ENCODE measurements around the gene FBXL20. TPM values are rescaled to one million over a fixed set of nuclear protein-coding genes. Genes with fewer than 3 reads are reported as not detected.
"Not testable (repeated sequence)": the region's sequence is repeated elsewhere in the genome, so short reads cannot be mapped to it uniquely, and the experiment has no call there.

Gene FBXL20
- total and polyA plus RNA-seq, 2 of the 8 experiments (the other 6 are each of a cell fraction or from before 2014, with no cell fraction given), result 5.5 to 11.0 TPM

DNA sequence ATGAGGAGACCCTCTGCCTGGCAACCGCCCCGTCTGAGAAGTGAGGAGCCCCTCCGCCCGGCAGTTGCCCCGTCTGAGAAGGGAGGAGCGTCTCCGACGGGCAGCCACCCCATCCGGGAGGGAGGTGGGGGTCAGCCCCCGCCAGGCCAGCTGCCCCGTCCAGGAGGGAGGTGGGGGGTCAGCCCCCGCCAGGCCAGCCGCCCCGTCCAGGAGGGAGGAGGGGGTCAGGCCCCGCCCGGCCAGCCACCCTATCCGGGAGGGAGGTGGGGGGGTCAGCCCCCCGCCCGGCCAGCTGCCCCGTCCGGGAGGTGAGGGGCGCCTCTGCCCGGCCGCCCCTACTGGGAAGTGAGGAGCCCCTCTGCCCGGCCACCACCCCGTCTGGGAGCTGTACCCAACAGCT lies 63.8 kb downstream of the FBXL20 start:
- POLR2A ChIA-PET (ENCODE audit: partially characterized antibody); H3K18ac ChIP-seq (ENCODE audit: extremely low read depth, low read length); DNase-seq (ENCODE audit: low read depth in 1 of 2, low spot score in 2 of 2); CTCF ChIA-PET (ENCODE audit: partially characterized antibody); H3K14ac ChIP-seq (ENCODE audit: insufficient read length); H4K5ac ChIP-seq (ENCODE audit: insufficient read length, low read depth, low read length); H4K8ac ChIP-seq (ENCODE audit: extremely low read depth, insufficient read depth, low read length); H3K4me2 ChIP-seq (ENCODE audit: insufficient read depth in 1 of 2, low read depth in 2 of 2, low read length in 2 of 2); H2BK120ac ChIP-seq (replicated peaks; ENCODE audit: low read depth, low read length); H3K56ac ChIP-seq (replicated peaks; ENCODE audit: insufficient read length, low read depth, low read length); FAIRE-seq; H2BK12ac ChIP-seq (ENCODE audit: low read depth, low read length); H3K27me3 ChIP-seq (replicated peaks in 1 of 4; ENCODE audit: control insufficient read depth in 3 of 4, extremely low read depth in 1 of 4, insufficient read depth in 3 of 4, low read length in 3 of 4); H3K27ac ChIP-seq (ENCODE audit: low read depth, low read length); H3K9ac ChIP-seq (replicated peaks in 1 of 4; ENCODE audit: extremely low read depth in 1 of 4, low read depth in 3 of 4, low read length in 3 of 4); H3K79me1 ChIP-seq (ENCODE audit: low read depth, low read length); H3K4me3 ChIP-seq (ENCODE audit: extremely low read depth in 1 of 4, insufficient read depth in 2 of 4, low read depth in 3 of 4, low read length in 4 of 4); H3K36me3 ChIP-seq (ENCODE audit: control insufficient read depth in 2 of 4, insufficient read depth in 4 of 4, low read length in 3 of 4); H2AFZ ChIP-seq (ENCODE audit: low read length); H2BK15ac ChIP-seq (ENCODE audit: low read length); H2BK20ac ChIP-seq (ENCODE audit: low read length); H3K23me2 ChIP-seq (ENCODE audit: low read depth, low read length); H3K4me1 ChIP-seq (replicated peaks in 1 of 4; ENCODE audit: control insufficient read depth in 3 of 4, insufficient read depth in 4 of 4, low read length in 3 of 4); H3K79me2 ChIP-seq (ENCODE audit: control insufficient read depth in 1 of 2, insufficient read depth in 2 of 2, low read length in 2 of 2); H3K4ac ChIP-seq (replicated peaks; ENCODE audit: insufficient read length, low read depth, low read length); H4K91ac ChIP-seq (replicated peaks; ENCODE audit: insufficient read length, low read length); H3K23ac ChIP-seq (ENCODE audit: insufficient read length); H2BK5ac ChIP-seq (ENCODE audit: low read depth, low read length); H2AK5ac ChIP-seq (ENCODE audit: low read depth, low read length); H4K20me1 ChIP-seq (replicated peaks in 1 of 2; ENCODE audit: control insufficient read depth in 1 of 2, insufficient read depth in 2 of 2, low read length in 2 of 2): not testable (repeated sequence)
- H3K9me3 ChIP-seq (ENCODE audit: insufficient read depth in 2 of 2, low read depth in 1 of 2, low read length in 1 of 2), result peaks cover 0 to 16% of the 10 kb centered on the region in 2 experiments; a peak in 2 of 4 replicates
- WGBS, 2 experiments (ENCODE audit: extremely low coverage in 1 of 2, insufficient coverage in 1 of 2, insufficient read length in 1 of 2, insufficient replicate concordance in 2 of 2, low coverage in 1 of 2, low lambda C conversion rate in 2 of 2, missing lambda C conversion rate in 1 of 2), result 92% methylated on average over 4 of the region's 26 CpGs; no CpG with 5 or more reads in 1 of the 2 experiments

Measured in H1 (cell line).